ENCODE data around the gene GNG5.

- TF ChIP-seq CTCF (conservative IDR thresholded peaks at IDR 0.05; ENCODE audit: low read depth in 2 of 2) (no peak), EZH2 (IDR thresholded peaks at IDR 0.05; ENCODE audit: low read depth, unreplicated experiment) (no peak), CREB1 (CRISPR knock-in tag; IDR thresholded peaks at IDR 0.05; ENCODE audit: low read depth) (no peak), JUNB (IDR thresholded peaks at IDR 0.05; ENCODE audit: unreplicated experiment) (no peak), ZNF462 (CRISPR knock-in tag; IDR thresholded peaks at IDR 0.05) (no peak), REST (IDR thresholded peaks at IDR 0.05; ENCODE audit: unreplicated experiment) (no peak)
Measured at GRCh38 chr1:84540759-84541158, 34.4 kb upstream of the GNG5 start.

Measured in GM23338 (cell line).